Lung (tissue), 12 donors: Measurements from ENCODE around the gene IFNLR1. TPM values are rescaled to one million over a fixed set of nuclear protein-coding genes. Genes with fewer than 3 reads are reported as not detected.

ENCODE experiments used
- ATAC-seq: fragments of 200-7000 bp; cut with Tn5 transposase; one replicate; pipeline ENCODE4 v1.9.1; 2020; ENCODE audit warnings: moderate number of reproducible peaks; ENCODE audit not compliant: insufficient read depth, low FRiP score
- DNase-seq, 3 donors: peaks; one replicate each; pipeline ENCODE4 v3.0.0-alpha.2; 2013 to 2017
- H3K27ac ChIP-seq, 2 donors: one replicate each; pipeline ENCODE4 v1.5.1; 2013; ENCODE audit warnings: mild to moderate bottlenecking in 2 of 2, moderate library complexity in 2 of 2, control low read depth in 1 of 2, inconsistent platforms in 1 of 2, low read depth in 1 of 2, low read length in 1 of 2
- H3K27me3 ChIP-seq, 3 donors: one replicate each; pipeline ENCODE4 v1.5.1; 2013; ENCODE audit warnings: low read length in 2 of 3; ENCODE audit not compliant: control insufficient read depth in 3 of 3, insufficient read depth in 3 of 3
- H3K36me3 ChIP-seq, 4 donors: one replicate each; pipeline ENCODE4 v1.5.1; 2013; ENCODE audit warnings: low read length in 4 of 4, mild to moderate bottlenecking in 1 of 4, moderate library complexity in 1 of 4; ENCODE audit not compliant: control insufficient read depth in 4 of 4, insufficient read depth in 4 of 4
- H3K4me1 ChIP-seq, 5 donors: one replicate each; pipeline ENCODE4 v1.5.1; 2013; ENCODE audit warnings: low read length in 5 of 5, mild to moderate bottlenecking in 2 of 5, moderate library complexity in 1 of 5; ENCODE audit not compliant: control insufficient read depth in 5 of 5, insufficient read depth in 5 of 5
- H3K4me3 ChIP-seq: one replicate; pipeline ENCODE4 v1.5.1; 2013; ENCODE audit warnings: mild to moderate bottlenecking, control low read depth, moderate library complexity
- H3K9ac ChIP-seq, 2 donors: one replicate each; pipeline ENCODE4 v1.5.1; 2013; ENCODE audit warnings: low read length in 2 of 2, control low read depth in 1 of 2; ENCODE audit not compliant: insufficient read depth in 1 of 2
- H3K9me3 ChIP-seq, 4 donors: one replicate each; pipeline ENCODE4 v1.5.1; 2013; ENCODE audit warnings: low read length in 3 of 4, mild to moderate bottlenecking in 1 of 4, moderate library complexity in 1 of 4; ENCODE audit not compliant: control insufficient read depth in 4 of 4, insufficient read depth in 3 of 4
- WGBS, 2 donors: extraction: QIAGEN DNeasy Blood & Tissue Kit; methylation state at CpG; one replicate each; pipeline ENCODE4 v1.1.7; 2013; 5-methylcytosine and 5-hydroxymethylcytosine counted together
- polyA plus RNA-seq, 2 donors: library from polyadenylated mRNA; stranded (reverse); fragments of 200-250 nt; gene quantifications; one replicate each; pipeline ENCODE4 v1.2.1, GENCODE V29; 2013
- total RNA-seq, 2 donors: library from RNA; depleted of rRNA in 1 of 2; stranded (reverse); fragments of >200 nt in 1 of 2; gene quantifications; one replicate each; pipeline ENCODE4 v1.2.1, GENCODE V29; 2014 to 2021
- TF ChIP-seq, protein P1 (sequence below): IDR thresholded peaks from 2 replicates; pipeline ENCODE4 v1.5.1; 2012; ENCODE audit warnings: mild to moderate bottlenecking; ENCODE audit errors: control extremely low read depth, extremely low read depth
- donor health status: control.
- donor health status: control.
- donor health status: Bipolar disorder and iron deficiency.
- donor health status: healthy.
- donor health status: DM: yes; HTN: yes; CAD: no.

Gene IFNLR1
- total and polyA plus RNA-seq, 4 donors, result 1.2 to 9.0 (median 2.7) TPM

DNA sequence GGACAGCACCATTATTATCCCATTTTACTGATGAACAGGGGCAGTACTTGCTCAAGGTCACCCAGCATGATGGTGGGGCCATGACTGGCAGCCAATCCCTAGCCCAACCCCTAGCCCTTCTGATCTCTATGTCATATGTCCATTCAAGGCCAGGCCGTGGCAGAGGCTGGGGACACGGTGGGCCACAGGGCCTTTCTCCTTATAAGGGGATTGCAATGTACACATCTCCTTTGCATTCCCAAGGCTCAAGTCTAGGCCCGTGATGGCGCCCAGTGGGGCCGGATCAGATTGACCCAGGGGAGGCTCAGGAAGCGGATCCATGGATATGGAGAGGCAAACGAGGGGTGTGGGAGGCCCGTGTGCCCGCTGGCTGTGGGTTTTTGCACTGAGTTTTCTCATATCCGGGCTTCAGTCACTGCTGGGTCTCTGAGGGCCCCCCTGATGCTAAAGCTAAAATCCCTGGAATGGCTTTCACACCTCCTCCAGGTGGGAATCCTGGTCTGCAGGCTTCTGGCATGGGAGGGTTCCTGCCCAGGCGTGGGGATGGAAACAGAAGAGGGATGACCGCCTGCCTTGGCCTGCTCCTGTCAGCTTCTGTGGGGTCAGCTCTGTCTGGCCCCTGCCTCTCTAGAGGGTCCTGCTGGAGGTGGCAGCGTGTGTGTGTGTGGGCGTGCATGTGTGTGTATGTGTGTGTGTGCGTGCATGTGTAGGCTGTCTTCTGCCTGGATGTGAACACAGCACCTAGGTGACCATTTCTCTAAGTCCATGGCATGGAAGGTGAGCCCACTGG is 77.2 kb downstream of the IFNLR1 start:
- Histone ChIP-seq H3K36me3 (no peaks in the 10 kb centered on the region), H3K4me3 (no peak overlapping the region), H3K4me1 (peaks cover 0 to 7% (median 0%) of the 10 kb centered on the region in 5 donors), H3K9ac (no peak overlapping the region), H3K27me3 (peaks cover 0 to 4% (median 0%) of the 10 kb centered on the region in 3 donors), H3K27ac (peak overlapping the region in 1 of 2 donors; percentile 90), H3K9me3 (no peaks in the 10 kb centered on the region)
- TF ChIP-seq, protein P1, sequence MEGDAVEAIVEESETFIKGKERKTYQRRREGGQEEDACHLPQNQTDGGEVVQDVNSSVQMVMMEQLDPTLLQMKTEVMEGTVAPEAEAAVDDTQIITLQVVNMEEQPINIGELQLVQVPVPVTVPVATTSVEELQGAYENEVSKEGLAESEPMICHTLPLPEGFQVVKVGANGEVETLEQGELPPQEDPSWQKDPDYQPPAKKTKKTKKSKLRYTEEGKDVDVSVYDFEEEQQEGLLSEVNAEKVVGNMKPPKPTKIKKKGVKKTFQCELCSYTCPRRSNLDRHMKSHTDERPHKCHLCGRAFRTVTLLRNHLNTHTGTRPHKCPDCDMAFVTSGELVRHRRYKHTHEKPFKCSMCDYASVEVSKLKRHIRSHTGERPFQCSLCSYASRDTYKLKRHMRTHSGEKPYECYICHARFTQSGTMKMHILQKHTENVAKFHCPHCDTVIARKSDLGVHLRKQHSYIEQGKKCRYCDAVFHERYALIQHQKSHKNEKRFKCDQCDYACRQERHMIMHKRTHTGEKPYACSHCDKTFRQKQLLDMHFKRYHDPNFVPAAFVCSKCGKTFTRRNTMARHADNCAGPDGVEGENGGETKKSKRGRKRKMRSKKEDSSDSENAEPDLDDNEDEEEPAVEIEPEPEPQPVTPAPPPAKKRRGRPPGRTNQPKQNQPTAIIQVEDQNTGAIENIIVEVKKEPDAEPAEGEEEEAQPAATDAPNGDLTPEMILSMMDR, result no peak
- no peak for DNase-seq
- no peak for ATAC-seq
- 88% methylated on average over 15 of the region's 15 CpGs for WGBS, 2 donors

DNA sequence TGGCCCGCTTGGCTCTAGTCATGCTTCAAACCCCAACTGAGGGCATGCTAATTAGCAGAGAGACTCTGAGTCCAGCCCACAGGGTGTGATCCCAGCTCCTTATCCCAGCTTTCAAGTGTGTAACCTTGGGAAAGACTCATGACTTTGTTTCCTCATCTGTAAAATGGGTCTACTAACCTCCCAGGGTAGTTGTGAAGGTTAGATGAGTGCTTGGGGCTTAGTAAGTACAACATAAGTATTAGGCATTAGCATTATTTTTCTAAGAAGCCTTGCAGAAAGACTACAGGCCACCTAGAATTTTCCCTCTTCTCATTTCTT is 78.0 kb downstream of the IFNLR1 start:
- Histone ChIP-seq H3K9ac (no peak overlapping the region), H3K27ac (peak overlapping the region in 1 of 2 donors; percentile 65), H3K27me3 (peaks cover 0 to 4% (median 0%) of the 10 kb centered on the region in 3 donors), H3K36me3 (no peaks in the 10 kb centered on the region), H3K4me3 (no peak overlapping the region), H3K4me1 (peaks cover 0 to 7% (median 0%) of the 10 kb centered on the region in 5 donors), H3K9me3 (no peaks in the 10 kb centered on the region)
- 73 to 87% methylated on average over 1 of the region's 1 CpG for WGBS, 2 donors
- TF ChIP-seq, protein P1, result no peak
- ATAC-seq (no peak), DNase-seq (no peak)

DNA sequence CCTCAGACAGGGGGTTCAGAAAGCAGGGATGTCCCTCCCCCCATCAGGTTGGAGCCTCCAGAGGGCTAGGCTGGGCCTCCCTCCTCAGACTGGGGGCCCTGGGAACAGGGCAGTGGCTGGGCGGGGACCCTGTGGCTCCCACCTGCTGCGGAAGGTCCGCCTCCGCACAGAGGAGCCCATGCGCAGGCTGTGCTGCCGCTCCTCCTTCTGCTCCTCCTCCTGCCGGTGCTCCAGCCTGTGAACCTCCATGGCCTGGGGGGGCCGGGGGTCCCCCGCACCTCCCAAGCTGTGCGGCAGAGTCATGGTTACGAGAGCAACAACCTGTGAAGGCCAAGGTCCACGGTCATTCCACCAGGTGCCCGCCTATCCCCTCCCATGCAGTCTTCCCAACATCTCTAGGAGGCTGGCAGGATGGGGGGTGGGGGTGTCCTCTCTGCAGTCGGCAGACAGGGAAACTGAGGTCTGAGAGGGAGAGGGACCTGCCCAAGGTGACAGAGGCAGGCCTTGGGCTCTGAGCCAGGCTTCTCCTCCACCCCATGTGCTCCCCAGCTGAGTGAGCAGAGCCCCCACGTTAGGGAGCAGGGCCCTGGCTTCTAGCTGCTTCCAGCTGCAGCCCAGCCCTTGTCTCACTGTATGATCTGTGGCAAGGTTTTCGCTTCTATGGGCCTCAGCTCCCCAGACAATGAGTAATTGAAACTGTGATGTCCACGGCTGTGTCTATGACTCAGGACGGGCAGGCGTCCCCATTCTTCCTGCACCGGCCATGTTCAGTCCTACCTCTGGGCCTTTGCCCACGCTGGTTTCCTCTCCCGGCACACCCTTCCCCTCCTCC is 78.5 kb downstream of the IFNLR1 start:
- H3K4me3 ChIP-seq, result no peak overlapping the region
- ATAC-seq (no peak), DNase-seq (no peak)
- TF ChIP-seq, protein P1, result no peak
- no peaks in the 10 kb centered on the region for H3K36me3 ChIP-seq
- no peak overlapping the region for H3K9ac ChIP-seq
- H3K27ac ChIP-seq, result peak overlapping the region in 1 of 2 donors; percentile 65
- H3K27me3 ChIP-seq, result peaks cover 0 to 4% (median 0%) of the 10 kb centered on the region in 3 donors
- H3K9me3 ChIP-seq, result no peaks in the 10 kb centered on the region
- 77 to 81% methylated on average over 20 to 22 of the region's 22 CpGs for WGBS, 2 donors
- peaks cover 0 to 7% (median 0%) of the 10 kb centered on the region in 5 donors for H3K4me1 ChIP-seq
